IMR-90 (cell line): ENCODE results near the gene PDE11A. TPM values are rescaled to one million over a fixed set of nuclear protein-coding genes. Genes with fewer than 3 reads are reported as not detected.

Experiments
- ATAC-seq: fragments of 200-7000 bp; cut with Tn5 transposase; 2 replicates; pipeline ENCODE4 v1.9.1; 2020; ENCODE audit warnings: low read depth, mild to moderate bottlenecking, moderate library complexity
- BruUV-seq: library from RNA; stranded (reverse); fragments of 400-500 nt; replicated peaks from 2 replicates; lab custom pipeline; 2021; lab: Mats Ljungman, UMichigan
- CTCF ChIA-PET: fragments of 300-600 bp; formaldehyde crosslinking; extraction: SDS; loops from one replicate; lab custom pipeline; 2021; ENCODE audit warnings: antibody characterized with exemption; lab: Yijun Ruan, JAX
- POLR2A ChIA-PET: fragments of 300-600 bp; sonication (Branson Sonifier 250); formaldehyde crosslinking; loops from one replicate; lab custom pipeline; 2022; ENCODE audit warnings: antibody characterized with exemption; ENCODE audit not compliant: unreplicated experiment; lab: Charles Lee
- DNase-seq: peaks from one replicate; pipeline ENCODE4 v3.0.0; 2013
- H2AFZ ChIP-seq: replicated peaks from 2 replicates; pipeline ENCODE3; 2013; ENCODE audit warnings: low read length, mild to moderate bottlenecking; ENCODE audit not compliant: poor library complexity
- H2AK5ac ChIP-seq: 2 replicates; pipeline ENCODE4 v1.6.1; 2013; ENCODE audit warnings: low read depth, low read length, inconsistent platforms
- H2AK9ac ChIP-seq: replicated peaks from 2 replicates; pipeline ENCODE3; 2013; ENCODE audit warnings: mild to moderate bottlenecking, low read depth, low read length, moderate library complexity; ENCODE audit not compliant: poor library complexity
- H2BK120ac ChIP-seq: 2 replicates; pipeline ENCODE4 v1.6.1; 2013; ENCODE audit warnings: low read depth, low read length, inconsistent platforms
- H2BK15ac ChIP-seq: 3 replicates; pipeline ENCODE4 v1.6.1; 2013; ENCODE audit warnings: low read depth, low read length, inconsistent platforms
- H2BK20ac ChIP-seq: 2 replicates; pipeline ENCODE4 v1.6.1; 2013; ENCODE audit warnings: low read depth, mild to moderate bottlenecking, inconsistent platforms, low read length, moderate library complexity
- H2BK5ac ChIP-seq: 2 replicates; pipeline ENCODE4 v1.6.1; 2013; ENCODE audit warnings: mild to moderate bottlenecking, low read depth, low read length, inconsistent platforms; ENCODE audit not compliant: poor library complexity, severe bottlenecking
- H3K14ac ChIP-seq: replicated peaks from 2 replicates; pipeline ENCODE4 v1.6.1; 2013; ENCODE audit warnings: low read depth, low read length, inconsistent platforms
- H3K18ac ChIP-seq: 2 replicates; pipeline ENCODE4 v1.6.1; 2013; ENCODE audit warnings: low read depth, low read length, control low read depth
- H3K23ac ChIP-seq: 2 replicates; pipeline ENCODE4 v1.6.1; 2013; ENCODE audit warnings: low read depth, low read length, inconsistent platforms
- H3K27ac ChIP-seq: 2 replicates; pipeline ENCODE4 v1.5.1; 2013; ENCODE audit warnings: mild to moderate bottlenecking, control low read depth, low read length; ENCODE audit not compliant: insufficient read depth
- H3K27me3 ChIP-seq: 2 replicates; pipeline ENCODE4 v1.6.1; 2013; ENCODE audit warnings: low read length; ENCODE audit not compliant: control insufficient read depth, insufficient read depth
- H3K36me3 ChIP-seq: 2 replicates; pipeline ENCODE4 v1.6.1; 2013; ENCODE audit warnings: low read length, mixed read lengths; ENCODE audit not compliant: control insufficient read depth, insufficient read depth
- H3K4ac ChIP-seq: 2 replicates; pipeline ENCODE4 v1.6.1; 2013; ENCODE audit warnings: low read depth, low read length, inconsistent platforms
- H3K4me1 ChIP-seq: 2 replicates; pipeline ENCODE4 v1.6.1; 2013; ENCODE audit warnings: low read length, mixed read lengths; ENCODE audit not compliant: control insufficient read depth, insufficient read depth
- H3K4me2 ChIP-seq: 2 replicates; pipeline ENCODE4 v1.6.1; 2013; ENCODE audit warnings: low read depth, mild to moderate bottlenecking, control low read depth, low read length, moderate library complexity
- H3K4me3 ChIP-seq: 2 replicates; pipeline ENCODE4 v1.5.1; 2013; ENCODE audit warnings: low read depth, mild to moderate bottlenecking, control low read depth, low read length, moderate library complexity; ENCODE audit not compliant: insufficient read depth
- H3K56ac ChIP-seq: 2 replicates; pipeline ENCODE4 v1.6.1; 2013; ENCODE audit warnings: low read length, inconsistent platforms; ENCODE audit not compliant: insufficient read depth; ENCODE audit errors: extremely low read depth
- H3K79me1 ChIP-seq, 2 experiments: 2 replicates each; pipeline ENCODE4 v1.6.1; 2013; ENCODE audit warnings: low read length in 2 of 2, inconsistent platforms in 1 of 2, low read depth in 1 of 2
- H3K9ac ChIP-seq: 2 replicates; pipeline ENCODE4 v1.6.1; 2013; ENCODE audit warnings: low read depth, low read length, control low read depth
- H3K9me1 ChIP-seq: 2 replicates; pipeline ENCODE4 v1.6.1; 2013; ENCODE audit warnings: low read length, inconsistent platforms; ENCODE audit not compliant: insufficient read depth
- H3K9me3 ChIP-seq: 2 replicates; pipeline ENCODE4 v1.6.1; 2013; ENCODE audit warnings: low read length; ENCODE audit not compliant: control insufficient read depth, insufficient read depth
- H4K20me1 ChIP-seq: 2 replicates; pipeline ENCODE4 v1.6.1; 2013; ENCODE audit warnings: low read length, inconsistent platforms; ENCODE audit not compliant: insufficient read depth
- H4K5ac ChIP-seq: 2 replicates; pipeline ENCODE4 v1.6.1; 2013; ENCODE audit warnings: mild to moderate bottlenecking, low read depth, low read length, control low read depth
- H4K8ac ChIP-seq, 2 experiments: 2 replicates each; pipeline ENCODE4 v1.6.1; 2013; ENCODE audit warnings: low read depth in 2 of 2, low read length in 2 of 2, control low read depth in 1 of 2, inconsistent platforms in 1 of 2
- H4K91ac ChIP-seq: 2 replicates; pipeline ENCODE4 v1.6.1; 2013; ENCODE audit warnings: low read depth, low read length, inconsistent platforms; ENCODE audit not compliant: insufficient read depth
- BHLHE40 ChIP-seq: fragments of 150-350 bp; IDR thresholded peaks from 2 replicates; pipeline ENCODE4 v1.6.1; 2016; ENCODE audit warnings: mild to moderate bottlenecking, low read depth, low read length
- CEBPB ChIP-seq: IDR thresholded peaks from 2 replicates; pipeline ENCODE4 v1.6.1; 2012; ENCODE audit warnings: low read depth, low read length, improper control_type of control experiment
- CHD1 ChIP-seq: IDR thresholded peaks from 2 replicates; pipeline ENCODE4 v1.6.1; 2012; ENCODE audit warnings: low read depth, low read length, improper control_type of control experiment
- FOS ChIP-seq: fragments of 150-350 bp; IDR thresholded peaks from 2 replicates; pipeline ENCODE4 v1.6.1; 2016; ENCODE audit warnings: low read depth, low read length
- MAFK ChIP-seq: IDR thresholded peaks from 2 replicates; pipeline ENCODE4 v1.6.1; 2012; ENCODE audit warnings: low read depth, low read length, improper control_type of control experiment
- MAZ ChIP-seq: IDR thresholded peaks from 2 replicates; pipeline ENCODE4 v1.6.1; 2012; ENCODE audit warnings: low read depth, mild to moderate bottlenecking, low read length, improper control_type of control experiment, moderate library complexity, borderline replicate concordance
- MXI1 ChIP-seq: IDR thresholded peaks from 2 replicates; pipeline ENCODE4 v1.6.1; 2012; ENCODE audit warnings: low read depth, mild to moderate bottlenecking, low read length, moderate library complexity, borderline replicate concordance
- NFE2L2 ChIP-seq: fragments of 150-350 bp; IDR thresholded peaks from 2 replicates; pipeline ENCODE4 v1.6.1; 2016; ENCODE audit warnings: low read depth, mild to moderate bottlenecking, low read length
- POLR2A ChIP-seq: IDR thresholded peaks from 2 replicates; pipeline ENCODE4 v1.6.1; 2012; ENCODE audit warnings: mild to moderate bottlenecking, low read depth, low read length
- RAD21 ChIP-seq: IDR thresholded peaks from 2 replicates; pipeline ENCODE4 v1.6.1; 2012; ENCODE audit warnings: low read length, improper control_type of control experiment
- RCOR1 ChIP-seq: IDR thresholded peaks from 2 replicates; pipeline ENCODE4 v1.6.1; 2012; ENCODE audit warnings: mild to moderate bottlenecking, low read length, improper control_type of control experiment; ENCODE audit not compliant: insufficient replicate concordance
- RFX5 ChIP-seq: IDR thresholded peaks from 2 replicates; pipeline ENCODE4 v1.8.0; 2012; ENCODE audit warnings: low read depth, mild to moderate bottlenecking, low read length, moderate library complexity
- SMC3 ChIP-seq: fragments of 150-350 bp; IDR thresholded peaks from 2 replicates; pipeline ENCODE4 v1.6.1; 2016; ENCODE audit warnings: low read depth, mild to moderate bottlenecking, antibody characterized with exemption, low read length, moderate library complexity
- WGBS, 2 experiments: methylation state at CpG; one replicate each; pipeline versions ENCODE4 v1.1.5 to v1.1.7; 2013; ENCODE audit warnings: missing lambda C conversion rate in 2 of 2; ENCODE audit not compliant: insufficient read length in 1 of 2; ENCODE audit errors: extremely low coverage in 2 of 2; 5-methylcytosine and 5-hydroxymethylcytosine counted together
- dilution Hi-C: fragments of 300-500 bp; cut with HindIII; formaldehyde crosslinking; loops from one replicate; pipeline ENCODE4 v1.14.3; 2018; ENCODE audit warnings: low sequenced_read_pairs; ENCODE audit not compliant: unreplicated experiment
- in situ Hi-C: fragments of 300-500 bp; cut with MboI; formaldehyde crosslinking; loops from 3 replicates; pipeline ENCODE4 v1.14.3; 2019; ENCODE audit warnings: low sequenced_read_pairs, inconsistent platforms, mixed read lengths
- intact Hi-C: fragments of 100-400 bp; cut with micrococcal nuclease; formaldehyde crosslinking; loops from 2 replicates; pipeline ENCODE4 v1.10.0; 2022
- polyA plus RNA-seq, 3 experiments: library from polyadenylated mRNA; depleted of rRNA; stranded (reverse); fragments of >200 nt; gene quantifications; 2 replicates each; pipeline ENCODE4 v1.2.3, GENCODE V29; 2012; ENCODE audit warnings: low replicate concordance in 1 of 3
- total RNA-seq: library from RNA; depleted of rRNA; stranded (reverse); fragments of >200 nt; gene quantifications from 2 replicates; pipeline ENCODE4 v1.2.3, GENCODE V29; 2012
- TF ChIP-seq, protein P1 (sequence below): conservative IDR thresholded peaks from 2 replicates; pipeline ENCODE4 v1.5.1; 2012; ENCODE audit warnings: mild to moderate bottlenecking, low read depth, low read length, improper control_type of control experiment
- TF ChIP-seq, protein P2 (sequence below): fragments of 150-350 bp; IDR thresholded peaks from 2 replicates; pipeline ENCODE4 v1.6.1; 2017; ENCODE audit warnings: mild to moderate bottlenecking, antibody characterized with exemption, low read length, low read depth
- TF ChIP-seq, protein P3 (sequence below): fragments of 150-350 bp; IDR thresholded peaks from 2 replicates; pipeline ENCODE4 v1.6.1; 2016; ENCODE audit warnings: low read depth, mild to moderate bottlenecking, low read length, moderate library complexity, borderline replicate concordance

Gene PDE11A
- total and polyA plus RNA-seq, 2 of the 4 experiments (the other 2 are of a cell fraction) = 0.21 to 0.72 TPM

DNA sequence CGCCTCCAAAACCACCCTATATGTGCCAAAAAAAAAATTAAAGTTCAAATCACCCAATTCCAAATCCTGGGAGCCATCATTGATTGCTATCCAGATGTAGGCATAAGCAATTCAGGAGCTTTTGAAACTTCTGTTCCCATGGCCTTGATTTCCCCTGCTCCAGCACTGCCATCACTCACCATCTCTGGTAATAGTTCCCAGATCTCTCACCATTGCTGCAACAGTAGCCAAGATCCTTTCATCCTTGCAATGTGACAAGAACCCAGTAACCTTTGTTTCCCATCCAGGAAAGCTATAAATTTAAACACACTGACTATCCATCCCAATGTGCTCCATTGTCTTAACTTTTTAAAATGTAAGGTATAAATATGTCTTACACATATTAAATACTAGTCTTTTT lies 155.4 kb downstream of the PDE11A start:
- no peak overlapping the region for H3K18ac ChIP-seq
- H2BK120ac ChIP-seq = no peak overlapping the region
- no peak overlapping the region for H4K91ac ChIP-seq
- TF ChIP-seq MAZ (no peak), CEBPB (no peak), MAFK (no peak), POLR2A (no peak), MXI1 (no peak), RAD21 (no peak), BHLHE40 (no peak), RCOR1 (no peak), CHD1 (no peak), NFE2L2 (no peak), RFX5 (no peak), SMC3 (no peak), FOS (no peak)
- TF ChIP-seq, protein P1, sequence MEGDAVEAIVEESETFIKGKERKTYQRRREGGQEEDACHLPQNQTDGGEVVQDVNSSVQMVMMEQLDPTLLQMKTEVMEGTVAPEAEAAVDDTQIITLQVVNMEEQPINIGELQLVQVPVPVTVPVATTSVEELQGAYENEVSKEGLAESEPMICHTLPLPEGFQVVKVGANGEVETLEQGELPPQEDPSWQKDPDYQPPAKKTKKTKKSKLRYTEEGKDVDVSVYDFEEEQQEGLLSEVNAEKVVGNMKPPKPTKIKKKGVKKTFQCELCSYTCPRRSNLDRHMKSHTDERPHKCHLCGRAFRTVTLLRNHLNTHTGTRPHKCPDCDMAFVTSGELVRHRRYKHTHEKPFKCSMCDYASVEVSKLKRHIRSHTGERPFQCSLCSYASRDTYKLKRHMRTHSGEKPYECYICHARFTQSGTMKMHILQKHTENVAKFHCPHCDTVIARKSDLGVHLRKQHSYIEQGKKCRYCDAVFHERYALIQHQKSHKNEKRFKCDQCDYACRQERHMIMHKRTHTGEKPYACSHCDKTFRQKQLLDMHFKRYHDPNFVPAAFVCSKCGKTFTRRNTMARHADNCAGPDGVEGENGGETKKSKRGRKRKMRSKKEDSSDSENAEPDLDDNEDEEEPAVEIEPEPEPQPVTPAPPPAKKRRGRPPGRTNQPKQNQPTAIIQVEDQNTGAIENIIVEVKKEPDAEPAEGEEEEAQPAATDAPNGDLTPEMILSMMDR = no peak
- TF ChIP-seq, protein P2, sequence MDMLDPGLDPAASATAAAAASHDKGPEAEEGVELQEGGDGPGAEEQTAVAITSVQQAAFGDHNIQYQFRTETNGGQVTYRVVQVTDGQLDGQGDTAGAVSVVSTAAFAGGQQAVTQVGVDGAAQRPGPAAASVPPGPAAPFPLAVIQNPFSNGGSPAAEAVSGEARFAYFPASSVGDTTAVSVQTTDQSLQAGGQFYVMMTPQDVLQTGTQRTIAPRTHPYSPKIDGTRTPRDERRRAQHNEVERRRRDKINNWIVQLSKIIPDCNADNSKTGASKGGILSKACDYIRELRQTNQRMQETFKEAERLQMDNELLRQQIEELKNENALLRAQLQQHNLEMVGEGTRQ = no peak
- TF ChIP-seq, protein P3, sequence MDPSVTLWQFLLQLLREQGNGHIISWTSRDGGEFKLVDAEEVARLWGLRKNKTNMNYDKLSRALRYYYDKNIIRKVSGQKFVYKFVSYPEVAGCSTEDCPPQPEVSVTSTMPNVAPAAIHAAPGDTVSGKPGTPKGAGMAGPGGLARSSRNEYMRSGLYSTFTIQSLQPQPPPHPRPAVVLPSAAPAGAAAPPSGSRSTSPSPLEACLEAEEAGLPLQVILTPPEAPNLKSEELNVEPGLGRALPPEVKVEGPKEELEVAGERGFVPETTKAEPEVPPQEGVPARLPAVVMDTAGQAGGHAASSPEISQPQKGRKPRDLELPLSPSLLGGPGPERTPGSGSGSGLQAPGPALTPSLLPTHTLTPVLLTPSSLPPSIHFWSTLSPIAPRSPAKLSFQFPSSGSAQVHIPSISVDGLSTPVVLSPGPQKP = no peak
- H4K5ac ChIP-seq = no peak overlapping the region
- H2AK9ac ChIP-seq = no peak overlapping the region
- no TSS peak for BruUV-seq
- no peak overlapping the region for H2BK15ac ChIP-seq
- ATAC-seq = no peak
- no peak overlapping the region for H3K14ac ChIP-seq
- H2AK5ac ChIP-seq = no peak overlapping the region
- H2BK20ac ChIP-seq = no peak overlapping the region
- POLR2A ChIA-PET = no interaction called here
- no peak overlapping the region for H3K4me3 ChIP-seq
- no peaks in the 10 kb centered on the region for H3K9me1 ChIP-seq
- H3K9ac ChIP-seq = no peak overlapping the region
- no peak overlapping the region for H3K4me2 ChIP-seq
- H3K36me3 ChIP-seq = no peaks in the 10 kb centered on the region
- no peak overlapping the region for H3K23ac ChIP-seq
- intact Hi-C loops (no loop called here), in situ Hi-C loops (no loop called here), dilution Hi-C loops (no loop called here)
- no peaks in the 10 kb centered on the region for H3K9me3 ChIP-seq
- H2BK5ac ChIP-seq = no peak overlapping the region
- CTCF ChIA-PET = interaction anchor here (0.6 to 1.0 kb wide), 2 partner anchors 11 to 1676 kb away, joined by 4 read pairs; no protein-coding TSS in a partner anchor
- no peak overlapping the region for H3K56ac ChIP-seq
- H3K4me1 ChIP-seq = no peaks in the 10 kb centered on the region
- DNase-seq = no peak
- WGBS, 2 experiments = no CpG with 5 or more reads among the region's 1 CpG
- no peak overlapping the region for H3K4ac ChIP-seq
- H3K27ac ChIP-seq = no peak overlapping the region
- H3K79me1 ChIP-seq = no peaks in the 10 kb centered on the region
- no peak overlapping the region for H2AFZ ChIP-seq
- no peak overlapping the region for H4K8ac ChIP-seq
- H3K27me3 ChIP-seq = no peaks in the 10 kb centered on the region
- no peaks in the 10 kb centered on the region for H4K20me1 ChIP-seq
